Nucleus accumbens (tissue), 56 donors: ENCODE measurements around the gene CSGALNACT2.

Experiments
- DNase-seq, 56 donors: peaks; one replicate each; lab custom pipeline; 2025; lab: John Stamatoyannopoulos, UW

Gene CSGALNACT2

GRCh38 chr10:43123361-43124093 lies 14.7 kb upstream of the CSGALNACT2 start:
- DNase-seq: no peak

- DNase-seq: no peak
Observed at GRCh38 chr10:43124094-43124521, 14.1 kb upstream of the CSGALNACT2 start.

- DNase-seq: no peak
Observed at GRCh38 chr10:43124574-43125273, 13.5 kb upstream of the CSGALNACT2 start.

- no peak for DNase-seq
Observed at GRCh38 chr10:43125274-43125845, 12.9 kb upstream of the CSGALNACT2 start.

GRCh38 chr10:43125881-43126731 lies 12.1 kb upstream of the CSGALNACT2 start:
- no peak for DNase-seq

- no peak for DNase-seq
Observed at GRCh38 chr10:43126759-43127424, 11.4 kb upstream of the CSGALNACT2 start.

- DNase-seq: no peak
Observed at GRCh38 chr10:43127442-43127841, 10.8 kb upstream of the CSGALNACT2 start.

- no peak for DNase-seq
Observed at GRCh38 chr10:43128331-43128730, 9.9 kb upstream of the CSGALNACT2 start.

- no peak for DNase-seq
Observed at GRCh38 chr10:43128958-43129706, 9.1 kb upstream of the CSGALNACT2 start.

GRCh38 chr10:43130770-43131171 lies 7.5 kb upstream of the CSGALNACT2 start:
- no peak for DNase-seq

- no peak for DNase-seq
Observed at GRCh38 chr10:43131256-43131655, 7.0 kb upstream of the CSGALNACT2 start.

- DNase-seq: no peak
Observed at GRCh38 chr10:43131906-43132305, 6.3 kb upstream of the CSGALNACT2 start.

- no peak for DNase-seq
Observed at GRCh38 chr10:43132867-43133787, 5.1 kb upstream of the CSGALNACT2 start.

GRCh38 chr10:43134126-43134905 lies 3.9 kb upstream of the CSGALNACT2 start:
- DNase-seq: no peak

GRCh38 chr10:43135064-43135463 lies 3.2 kb upstream of the CSGALNACT2 start:
- DNase-seq: no peak

GRCh38 chr10:43135656-43136055 lies 2.6 kb upstream of the CSGALNACT2 start:
- no peak for DNase-seq

- DNase-seq: no peak
Observed at GRCh38 chr10:43136432-43136831, 1.8 kb upstream of the CSGALNACT2 start.
